Keratinocyte (primary cell): ENCODE data around the gene POLR2L.

Experiments
- CTCF ChIP-seq, 3 experiments: IDR thresholded peaks in 1 of 3; conservative IDR thresholded peaks in 1 of 3; optimal IDR thresholded peaks in 1 of 3; 2 replicates in 2 of 3; 3 replicates in 1 of 3; pipeline versions ENCODE3 to v1.5.1; 2011; ENCODE audit warnings: low read length in 3 of 3, mild to moderate bottlenecking in 3 of 3, moderate library complexity in 2 of 3, control low read depth in 1 of 3, inconsistent platforms in 1 of 3; ENCODE audit not compliant: insufficient read depth in 2 of 3; ENCODE audit errors: extremely low read depth in 1 of 3
- EZH2 ChIP-seq: IDR thresholded peaks from one replicate; pipeline ENCODE4 v1.6.1; 2012; ENCODE audit warnings: inconsistent platforms, mild to moderate bottlenecking, low read length, moderate library complexity

DNA sequence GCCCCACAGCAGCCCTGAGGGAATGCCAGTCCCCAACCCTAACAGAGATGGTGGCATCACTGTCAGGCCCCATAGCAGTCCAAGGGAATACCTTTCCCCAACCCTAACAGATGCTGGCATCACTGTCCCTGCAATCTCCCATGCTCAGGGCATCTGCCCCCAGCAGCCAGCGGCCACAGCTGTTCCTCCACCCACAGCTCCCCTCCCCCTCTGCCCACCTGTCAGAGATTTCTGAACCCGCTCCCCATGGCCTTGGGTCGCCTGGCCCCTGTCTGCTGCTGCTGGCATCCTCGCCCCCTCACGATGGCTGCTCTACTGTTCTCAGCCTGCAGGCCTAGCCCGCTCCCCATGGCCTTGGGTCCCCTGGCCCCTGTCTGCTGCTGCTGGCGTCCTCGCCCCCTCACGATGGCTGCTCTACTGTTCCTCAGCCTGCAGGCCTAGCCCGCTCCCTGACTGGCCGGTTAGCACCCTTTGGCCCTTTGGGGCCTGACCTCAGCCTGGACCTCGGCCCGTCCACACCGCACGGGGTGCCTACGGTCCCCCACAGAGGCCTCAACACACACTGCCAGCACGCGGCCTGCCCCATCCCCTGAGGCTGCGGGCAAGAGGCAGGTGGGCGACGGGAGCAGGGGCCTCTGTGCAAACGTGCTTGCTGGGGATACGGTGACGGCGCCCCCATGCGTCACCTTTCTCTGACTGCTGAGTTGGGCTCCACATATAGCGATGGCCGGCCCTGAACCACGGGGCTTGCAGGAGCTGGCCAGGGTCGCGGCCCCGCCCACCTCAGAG is 47.6 kb upstream of the POLR2L start:
- TF ChIP-seq CTCF (optimal IDR thresholded peaks at IDR 0.05 in 1 of 3, IDR thresholded peaks at IDR 0.05 in 1 of 3, conservative IDR thresholded peaks at IDR 0.05 in 1 of 3; ENCODE audit: extremely low read depth in 1 of 3, insufficient read depth in 2 of 3, low read length in 3 of 3) (no peak), EZH2 (no peak)
